ENCODE measurements around the gene PITRM1.
A peak's percentile ranks its signal among the peaks of the same experiment; 100 is the strongest.
"Not testable (repeated sequence)": the region's sequence is repeated elsewhere in the genome, so short reads cannot be mapped to it uniquely, and the experiment has no call there.

Gene PITRM1

GRCh38 chr10:3178042-3178441 lies 5.5 kb upstream of the PITRM1 start:
- no peak for DNase-seq (ENCODE audit: low read depth in 1 of 2, low spot score in 1 of 2)
- Histone ChIP-seq H3K27ac (replicated peaks) (no peak overlapping the region), H3K4me3 (replicated peaks; ENCODE audit: insufficient read depth, low read length) (no peak overlapping the region), H3K27me3 (ENCODE audit: insufficient read depth, poor library complexity, severe bottlenecking) (no peaks in the 10 kb centered on the region)
- TF ChIP-seq, protein P1, sequence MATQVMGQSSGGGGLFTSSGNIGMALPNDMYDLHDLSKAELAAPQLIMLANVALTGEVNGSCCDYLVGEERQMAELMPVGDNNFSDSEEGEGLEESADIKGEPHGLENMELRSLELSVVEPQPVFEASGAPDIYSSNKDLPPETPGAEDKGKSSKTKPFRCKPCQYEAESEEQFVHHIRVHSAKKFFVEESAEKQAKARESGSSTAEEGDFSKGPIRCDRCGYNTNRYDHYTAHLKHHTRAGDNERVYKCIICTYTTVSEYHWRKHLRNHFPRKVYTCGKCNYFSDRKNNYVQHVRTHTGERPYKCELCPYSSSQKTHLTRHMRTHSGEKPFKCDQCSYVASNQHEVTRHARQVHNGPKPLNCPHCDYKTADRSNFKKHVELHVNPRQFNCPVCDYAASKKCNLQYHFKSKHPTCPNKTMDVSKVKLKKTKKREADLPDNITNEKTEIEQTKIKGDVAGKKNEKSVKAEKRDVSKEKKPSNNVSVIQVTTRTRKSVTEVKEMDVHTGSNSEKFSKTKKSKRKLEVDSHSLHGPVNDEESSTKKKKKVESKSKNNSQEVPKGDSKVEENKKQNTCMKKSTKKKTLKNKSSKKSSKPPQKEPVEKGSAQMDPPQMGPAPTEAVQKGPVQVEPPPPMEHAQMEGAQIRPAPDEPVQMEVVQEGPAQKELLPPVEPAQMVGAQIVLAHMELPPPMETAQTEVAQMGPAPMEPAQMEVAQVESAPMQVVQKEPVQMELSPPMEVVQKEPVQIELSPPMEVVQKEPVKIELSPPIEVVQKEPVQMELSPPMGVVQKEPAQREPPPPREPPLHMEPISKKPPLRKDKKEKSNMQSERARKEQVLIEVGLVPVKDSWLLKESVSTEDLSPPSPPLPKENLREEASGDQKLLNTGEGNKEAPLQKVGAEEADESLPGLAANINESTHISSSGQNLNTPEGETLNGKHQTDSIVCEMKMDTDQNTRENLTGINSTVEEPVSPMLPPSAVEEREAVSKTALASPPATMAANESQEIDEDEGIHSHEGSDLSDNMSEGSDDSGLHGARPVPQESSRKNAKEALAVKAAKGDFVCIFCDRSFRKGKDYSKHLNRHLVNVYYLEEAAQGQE (IDR thresholded peaks at IDR 0.05; ENCODE audit: insufficient replicate concordance, low read depth) = no peak
- TF ChIP-seq POLR2AphosphoS5 (IDR thresholded peaks at IDR 0.05; ENCODE audit: low read depth) = no peak
- no peak for TF ChIP-seq SPI1 (IDR thresholded peaks at IDR 0.05; ENCODE audit: borderline replicate concordance, low read depth)
- TF ChIP-seq GABPA (IDR thresholded peaks at IDR 0.05; ENCODE audit: low read depth) = no peak
- TF ChIP-seq, protein P2, sequence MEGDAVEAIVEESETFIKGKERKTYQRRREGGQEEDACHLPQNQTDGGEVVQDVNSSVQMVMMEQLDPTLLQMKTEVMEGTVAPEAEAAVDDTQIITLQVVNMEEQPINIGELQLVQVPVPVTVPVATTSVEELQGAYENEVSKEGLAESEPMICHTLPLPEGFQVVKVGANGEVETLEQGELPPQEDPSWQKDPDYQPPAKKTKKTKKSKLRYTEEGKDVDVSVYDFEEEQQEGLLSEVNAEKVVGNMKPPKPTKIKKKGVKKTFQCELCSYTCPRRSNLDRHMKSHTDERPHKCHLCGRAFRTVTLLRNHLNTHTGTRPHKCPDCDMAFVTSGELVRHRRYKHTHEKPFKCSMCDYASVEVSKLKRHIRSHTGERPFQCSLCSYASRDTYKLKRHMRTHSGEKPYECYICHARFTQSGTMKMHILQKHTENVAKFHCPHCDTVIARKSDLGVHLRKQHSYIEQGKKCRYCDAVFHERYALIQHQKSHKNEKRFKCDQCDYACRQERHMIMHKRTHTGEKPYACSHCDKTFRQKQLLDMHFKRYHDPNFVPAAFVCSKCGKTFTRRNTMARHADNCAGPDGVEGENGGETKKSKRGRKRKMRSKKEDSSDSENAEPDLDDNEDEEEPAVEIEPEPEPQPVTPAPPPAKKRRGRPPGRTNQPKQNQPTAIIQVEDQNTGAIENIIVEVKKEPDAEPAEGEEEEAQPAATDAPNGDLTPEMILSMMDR (IDR thresholded peaks at IDR 0.05; ENCODE audit: insufficient read depth, low read length) = no peak

GRCh38 chr10:3173171-3173878 lies 743 bp upstream of the PITRM1 start:
- no peaks in the 10 kb centered on the region for H3K27me3 ChIP-seq (ENCODE audit: insufficient read depth, poor library complexity, severe bottlenecking)
- H3K27ac ChIP-seq (replicated peaks) = no peak overlapping the region
- H3K4me3 ChIP-seq (replicated peaks; ENCODE audit: insufficient read depth, low read length) = peak overlapping the region; percentile 45
- DNase-seq (ENCODE audit: low read depth in 1 of 2, low spot score in 1 of 2) = peak in 1 of 2 experiments; percentile 25
- TF ChIP-seq, protein P2 (IDR thresholded peaks at IDR 0.05; ENCODE audit: insufficient read depth, low read length) = no peak
- TF ChIP-seq GABPA (IDR thresholded peaks at IDR 0.05; ENCODE audit: low read depth) = no peak
- TF ChIP-seq, protein P1 (IDR thresholded peaks at IDR 0.05; ENCODE audit: insufficient replicate concordance, low read depth) = no peak
- no peak for TF ChIP-seq POLR2AphosphoS5 (IDR thresholded peaks at IDR 0.05; ENCODE audit: low read depth)
- TF ChIP-seq SPI1 (IDR thresholded peaks at IDR 0.05; ENCODE audit: borderline replicate concordance, low read depth) = no peak

DNA sequence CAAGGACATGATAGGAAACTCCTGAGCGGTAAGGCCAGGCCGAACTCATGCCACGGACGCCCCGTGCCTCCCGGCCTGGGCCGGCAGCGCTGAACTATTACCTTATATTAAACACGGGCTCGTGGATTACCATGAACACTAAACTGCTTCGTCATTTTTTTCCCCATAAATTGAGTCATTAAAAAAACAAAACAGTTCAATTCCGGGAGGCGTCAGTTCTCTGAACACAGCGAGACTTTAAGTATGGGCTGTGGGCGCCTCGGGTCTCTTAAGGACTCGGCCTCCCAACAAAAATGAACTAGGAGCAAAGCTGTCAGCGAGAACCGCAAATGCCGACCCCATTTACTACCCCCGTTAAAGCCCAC lies 519 bp downstream of the PITRM1 start:
- DNase-seq (ENCODE audit: low read depth in 1 of 2, low spot score in 1 of 2) = peak in 1 of 2 experiments; percentile 8

DNA sequence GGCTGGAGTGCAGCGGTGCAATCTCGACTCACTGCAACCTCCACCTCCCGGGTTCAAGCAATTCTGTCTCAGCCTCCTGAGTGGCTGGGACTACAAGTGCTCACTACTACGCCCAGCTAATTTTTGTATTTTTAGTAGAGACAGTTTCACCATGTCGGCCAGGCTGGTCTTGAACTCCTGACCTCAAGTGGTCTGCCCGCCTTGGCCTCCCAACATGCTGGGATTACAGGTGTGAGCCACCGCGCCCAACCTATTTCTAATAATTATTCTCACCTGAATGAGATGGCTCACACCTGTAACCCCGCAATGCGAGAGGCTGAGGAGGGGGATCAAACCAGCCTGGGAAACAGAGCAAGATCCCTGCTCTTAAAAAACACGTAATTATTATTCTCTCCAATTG lies 1.1 kb downstream of the PITRM1 start:
- peak overlapping the region; percentile 69; the same call in 1 of the 2 replicates for H3K4me3 ChIP-seq (replicated peaks; ENCODE audit: insufficient read depth, low read length)
- not testable (repeated sequence) for DNase-seq (ENCODE audit: low read depth in 1 of 2, low spot score in 1 of 2); H3K27ac ChIP-seq (replicated peaks); H3K27me3 ChIP-seq (ENCODE audit: insufficient read depth, poor library complexity, severe bottlenecking)

More for the DNA sequence above, 519 bp downstream of the PITRM1 start:
- H3K4me3 ChIP-seq (replicated peaks; ENCODE audit: insufficient read depth, low read length) = peak overlapping the region; percentile 69
- H3K27ac ChIP-seq (replicated peaks) = peak overlapping the region; percentile 55
- TF ChIP-seq SPI1 (IDR thresholded peaks at IDR 0.05; ENCODE audit: borderline replicate concordance, low read depth) = no peak
- no peak for TF ChIP-seq POLR2AphosphoS5 (IDR thresholded peaks at IDR 0.05; ENCODE audit: low read depth)
- TF ChIP-seq, protein P1 (IDR thresholded peaks at IDR 0.05; ENCODE audit: insufficient replicate concordance, low read depth) = no peak
- no peak for TF ChIP-seq GABPA (IDR thresholded peaks at IDR 0.05; ENCODE audit: low read depth)
- TF ChIP-seq, protein P2 (IDR thresholded peaks at IDR 0.05; ENCODE audit: insufficient read depth, low read length) = no peak
- H3K27me3 ChIP-seq (ENCODE audit: insufficient read depth, poor library complexity, severe bottlenecking) = no peaks in the 10 kb centered on the region
